GM15510 (cell line): ENCODE results near the gene LFNG.

Experiments used
- POLR2A ChIP-seq: IDR thresholded peaks from 3 replicates; pipeline ENCODE4 v1.6.1; 2011; ENCODE audit warnings: borderline replicate concordance; ENCODE audit not compliant: insufficient read length; ENCODE audit errors: extremely low read depth

LFNG gene

GRCh38 chr7:2516194-2516555 is 3.4 kb upstream of the LFNG start:
- no peak for TF ChIP-seq POLR2A

- TF ChIP-seq POLR2A, result no peak
Observed at GRCh38 chr7:2517026-2517425, 2.5 kb upstream of the LFNG start.

GRCh38 chr7:2517678-2518507 is 1.7 kb upstream of the LFNG start:
- TF ChIP-seq POLR2A, result no peak

DNA sequence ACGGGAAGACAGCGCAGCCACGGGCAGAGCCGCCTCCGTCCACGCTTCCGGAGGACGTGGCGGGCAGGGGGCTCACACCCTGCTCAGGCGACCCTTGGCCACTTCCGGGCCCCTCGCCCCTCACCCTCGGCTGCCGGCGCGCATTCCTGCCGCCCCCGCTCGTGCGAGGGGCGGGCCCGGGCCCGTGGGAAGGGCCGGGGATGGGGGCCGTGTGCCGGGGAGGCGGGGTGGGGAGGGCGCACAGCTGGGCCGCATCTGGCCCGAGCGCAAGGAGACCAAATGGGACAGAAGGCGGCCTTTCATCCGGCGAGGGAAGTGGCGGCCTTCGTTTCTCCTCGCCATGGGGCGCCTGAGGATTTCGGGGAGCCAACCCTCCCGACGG is 846 bp upstream of the LFNG start:
- no peak for TF ChIP-seq POLR2A

- TF ChIP-seq POLR2A, result no peak
Observed at GRCh38 chr7:2520131-2520760, 672 bp downstream of the LFNG start.

DNA sequence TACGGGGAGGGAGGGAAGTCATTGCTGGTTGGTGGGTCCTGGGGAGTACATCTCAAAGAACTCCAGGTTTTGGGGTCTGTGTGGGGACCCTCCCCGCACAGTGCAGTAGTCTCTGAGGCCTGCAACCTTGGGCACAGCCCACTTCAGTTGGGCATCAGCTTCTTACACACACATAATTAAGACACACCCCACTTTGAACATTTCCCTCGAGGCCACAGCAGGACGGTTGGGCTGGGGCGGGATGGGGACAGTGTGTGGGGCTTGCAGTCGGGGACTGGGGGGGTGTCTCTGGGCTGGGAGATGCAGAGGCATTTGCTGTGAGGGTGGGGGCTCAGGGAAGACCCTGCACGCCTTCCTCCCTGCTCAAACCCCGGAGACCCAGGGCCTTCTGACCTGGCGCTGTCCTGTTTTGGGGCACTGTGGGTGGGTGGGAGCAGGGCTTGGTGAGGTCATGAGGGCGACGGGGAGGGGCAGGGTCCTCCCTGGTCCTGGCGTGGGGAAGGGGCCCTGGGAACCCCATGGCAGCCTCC is 1.3 kb downstream of the LFNG start:
- TF ChIP-seq POLR2A, result no peak

- TF ChIP-seq POLR2A, result no peak
Observed at GRCh38 chr7:2521341-2521745, 1.8 kb downstream of the LFNG start.

- no peak for TF ChIP-seq POLR2A
Observed at GRCh38 chr7:2521952-2522591, 2.5 kb downstream of the LFNG start.

GRCh38 chr7:2522780-2523433 is 3.3 kb downstream of the LFNG start:
- TF ChIP-seq POLR2A, result no peak

GRCh38 chr7:2523461-2523936 is 3.9 kb downstream of the LFNG start:
- no peak for TF ChIP-seq POLR2A

- TF ChIP-seq POLR2A, result no peak
Observed at GRCh38 chr7:2523941-2524807, 4.6 kb downstream of the LFNG start.

DNA sequence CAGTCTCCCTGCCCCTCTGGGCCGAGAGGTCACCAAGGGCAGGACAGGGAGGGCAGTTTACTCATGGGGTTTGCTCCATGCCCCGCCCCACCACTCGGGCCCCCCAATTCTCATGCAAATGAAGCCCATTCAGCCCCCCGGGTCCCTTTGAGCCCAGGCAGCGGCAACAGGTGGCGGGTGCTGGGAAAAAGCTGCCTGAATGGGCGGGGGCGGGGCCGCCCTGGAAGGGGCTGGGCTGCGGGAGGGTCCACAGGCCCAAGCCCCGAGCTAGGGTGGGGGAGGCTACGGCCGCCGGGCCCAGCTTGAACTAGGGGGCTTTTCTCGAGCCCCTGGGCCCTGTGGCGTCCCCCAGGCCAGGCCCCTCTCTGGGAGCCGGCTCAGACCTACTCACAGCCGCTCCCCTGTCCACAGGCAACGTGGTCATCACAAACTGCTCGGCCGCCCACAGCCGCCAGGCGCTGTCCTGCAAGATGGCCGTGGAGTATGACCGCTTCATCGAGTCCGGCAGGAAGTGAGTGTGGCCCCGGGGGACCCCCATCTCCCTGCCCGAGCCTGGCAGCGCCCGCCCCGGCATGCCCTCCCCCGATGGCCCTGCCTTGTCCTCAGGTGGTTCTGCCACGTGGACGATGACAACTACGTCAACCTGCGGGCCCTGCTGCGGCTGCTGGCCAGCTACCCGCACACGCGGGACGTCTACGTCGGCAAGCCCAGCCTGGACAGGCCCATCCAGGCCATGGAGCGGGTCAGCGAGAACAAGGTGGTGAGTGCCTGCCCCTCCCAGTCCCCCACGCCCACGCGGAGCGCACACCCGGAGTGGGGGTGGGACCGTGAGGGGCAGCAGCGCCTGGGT is 5.5 kb downstream of the LFNG start:
- TF ChIP-seq POLR2A, result no peak

DNA sequence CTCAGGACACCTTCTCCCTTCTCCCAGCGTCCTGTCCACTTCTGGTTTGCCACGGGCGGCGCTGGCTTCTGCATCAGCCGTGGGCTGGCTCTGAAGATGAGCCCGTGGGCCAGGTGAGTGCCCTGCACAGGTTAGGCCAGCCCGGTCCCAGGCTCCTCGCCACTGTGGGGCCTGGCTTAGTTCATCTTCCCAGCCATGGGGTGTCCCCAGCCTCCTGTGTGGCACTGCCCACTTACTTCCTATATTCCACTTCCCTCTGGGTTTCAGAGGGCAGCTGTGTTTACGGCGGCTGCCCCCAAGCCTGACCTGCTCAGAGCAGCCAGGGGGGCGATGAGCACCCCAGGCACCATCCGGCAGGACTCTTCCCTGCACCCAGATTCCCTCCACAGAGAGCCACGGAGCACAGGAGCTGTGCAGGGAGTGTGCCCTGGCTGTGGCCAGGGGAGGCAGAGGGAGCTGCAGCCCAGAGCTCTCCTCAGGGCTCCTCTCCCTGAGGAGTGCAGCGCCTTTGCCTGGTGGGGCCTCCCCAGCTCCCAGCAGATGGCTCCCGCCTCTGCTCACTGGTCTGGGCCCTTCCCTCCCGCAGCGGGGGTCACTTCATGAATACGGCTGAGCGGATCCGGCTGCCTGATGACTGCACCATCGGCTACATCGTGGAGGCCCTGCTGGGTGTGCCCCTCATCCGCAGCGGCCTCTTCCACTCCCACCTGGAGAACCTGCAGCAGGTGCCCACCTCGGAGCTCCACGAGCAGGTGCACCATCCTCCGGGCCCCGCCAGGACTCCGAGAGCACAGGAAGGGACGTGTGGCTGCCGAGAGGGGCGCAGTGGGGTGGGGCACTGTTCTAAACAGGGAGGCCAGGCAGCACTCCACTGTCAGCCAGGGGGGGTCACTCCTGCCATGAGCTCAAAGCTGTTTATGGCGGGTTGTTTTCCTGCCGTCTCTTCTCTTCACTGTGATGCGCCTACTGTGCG is 6.4 kb downstream of the LFNG start:
- no peak for TF ChIP-seq POLR2A
